ENCODE measurements around the gene CNPPD1. TPM values are rescaled to one million over a fixed set of nuclear protein-coding genes. Genes with fewer than 3 reads are reported as not detected.

The CNPPD1 gene
- total RNA-seq, 1 donor from 2014 or later, result 55.8 TPM

GRCh38 chr2:219183151-219183772 lies 6.5 kb upstream of the CNPPD1 start:
- DNase-seq (ENCODE audit: low spot score), result no peak
- intact Hi-C loops (cut with DNase I), result no loop called here

GRCh38 chr2:219182331-219183150 lies 5.8 kb upstream of the CNPPD1 start:
- DNase-seq (ENCODE audit: low spot score) (no peak), ATAC-seq (no peak)
- intact Hi-C loops (cut with DNase I), result no loop called here

More at GRCh38 chr2:219183151-219183772, 6.5 kb upstream of the CNPPD1 start:
- ATAC-seq, result no peak

GRCh38 chr2:219181531-219181930 lies 4.8 kb upstream of the CNPPD1 start:
- intact Hi-C loops (cut with DNase I), result no loop called here
- ATAC-seq, result no peak
- DNase-seq (ENCODE audit: low spot score), result no peak

- intact Hi-C loops (cut with DNase I), result no loop called here
- DNase-seq (ENCODE audit: low spot score) (no peak), ATAC-seq (no peak)
These were observed 4.2 kb upstream of the CNPPD1 start for GRCh38 chr2:219180961-219181360.

GRCh38 chr2:219179601-219180465 lies 3.1 kb upstream of the CNPPD1 start:
- intact Hi-C loops (cut with DNase I), result loop anchor here (5.0 kb wide), 1 partner anchor 37 kb away; the partner anchor contains the start of gene ABCB6
- ATAC-seq (no peak), DNase-seq (ENCODE audit: low spot score) (no peak)

GRCh38 chr2:219178377-219179175 lies 1.9 kb upstream of the CNPPD1 start:
- no peak for ATAC-seq
- intact Hi-C loops (cut with DNase I), result loop anchor here (5.0 kb wide), 1 partner anchor 39 kb away; the partner anchor contains the start of gene ABCB6
- peak; percentile 80 for DNase-seq (ENCODE audit: low spot score)

GRCh38 chr2:219177552-219178376 lies 1.0 kb upstream of the CNPPD1 start, which contains the start of gene RETREG2:
Gene RETREG2 (plus strand): TSS chr2:219178275. CDS start chr2:219178353, 78 bp downstream.
- ATAC-seq, result peak; percentile 95
- intact Hi-C loops (cut with DNase I), result loop anchor here (5.0 kb wide), 1 partner anchor 40 kb away; the partner anchor contains the start of gene ABCB6
- DNase-seq (ENCODE audit: low spot score), result peak; percentile 91

GRCh38 chr2:219175928-219176817 lies 552 bp downstream of the CNPPD1 start:
- peak; percentile 23 for ATAC-seq
- intact Hi-C loops (cut with DNase I), result loop anchor here (5.0 kb wide), 1 partner anchor 41 kb away; the partner anchor contains the start of gene ABCB6
- DNase-seq (ENCODE audit: low spot score), result peak; percentile 77

- intact Hi-C loops (cut with DNase I), result loop anchor here (5.0 kb wide), 1 partner anchor 42 kb away; the partner anchor contains the start of gene ABCB6
- no peak for ATAC-seq
- no peak for DNase-seq (ENCODE audit: low spot score)
These were observed 1.2 kb downstream of the CNPPD1 start for GRCh38 chr2:219175486-219175885.

- ATAC-seq (no peak), DNase-seq (ENCODE audit: low spot score) (no peak)
- intact Hi-C loops (cut with DNase I), result loop anchor here (5.0 kb wide), 1 partner anchor 42 kb away; the partner anchor contains the start of gene ABCB6
These were observed 1.9 kb downstream of the CNPPD1 start for GRCh38 chr2:219174801-219175200.

GRCh38 chr2:219174146-219174545 lies 2.6 kb downstream of the CNPPD1 start:
- intact Hi-C loops (cut with DNase I), result no loop called here
- DNase-seq (ENCODE audit: low spot score), result no peak

GRCh38 chr2:219173176-219173575 lies 3.5 kb downstream of the CNPPD1 start:
- DNase-seq (ENCODE audit: low spot score) (no peak), ATAC-seq (no peak)
- intact Hi-C loops (cut with DNase I), result no loop called here

More at GRCh38 chr2:219174146-219174545, 2.6 kb downstream of the CNPPD1 start:
- ATAC-seq, result no peak

- DNase-seq (ENCODE audit: low spot score) (no peak), ATAC-seq (no peak)
- intact Hi-C loops (cut with DNase I), result no loop called here
These were observed 4.2 kb downstream of the CNPPD1 start for GRCh38 chr2:219172231-219173154.

GRCh38 chr2:219171231-219171651 lies 5.5 kb downstream of the CNPPD1 start:
- DNase-seq (ENCODE audit: low spot score), result peak; percentile 74
- ATAC-seq, result peak; percentile 95
- intact Hi-C loops (cut with DNase I), result no loop called here

- intact Hi-C loops (cut with DNase I), result no loop called here
- no peak for ATAC-seq
- no peak for DNase-seq (ENCODE audit: low spot score)
These were observed 6.6 kb downstream of the CNPPD1 start, which contains the start of gene SLC23A3 for GRCh38 chr2:219169930-219170654. Gene SLC23A3 (minus strand): TSS chr2:219170029. CDS start chr2:219169984, 45 bp downstream.

Measured in sciatic nerve (tissue), 2 donors.